HG03060 (cell line): ENCODE results near the gene ITGA3.

Source experiments
- ATAC-seq: cut with Tn5 transposase; IDR thresholded peaks from one replicate; pipeline ENCODE4 v1.9.1; 2021; ENCODE audit warnings: low read depth, moderate number of reproducible peaks; ENCODE audit not compliant: unreplicated experiment

Gene ITGA3

DNA sequence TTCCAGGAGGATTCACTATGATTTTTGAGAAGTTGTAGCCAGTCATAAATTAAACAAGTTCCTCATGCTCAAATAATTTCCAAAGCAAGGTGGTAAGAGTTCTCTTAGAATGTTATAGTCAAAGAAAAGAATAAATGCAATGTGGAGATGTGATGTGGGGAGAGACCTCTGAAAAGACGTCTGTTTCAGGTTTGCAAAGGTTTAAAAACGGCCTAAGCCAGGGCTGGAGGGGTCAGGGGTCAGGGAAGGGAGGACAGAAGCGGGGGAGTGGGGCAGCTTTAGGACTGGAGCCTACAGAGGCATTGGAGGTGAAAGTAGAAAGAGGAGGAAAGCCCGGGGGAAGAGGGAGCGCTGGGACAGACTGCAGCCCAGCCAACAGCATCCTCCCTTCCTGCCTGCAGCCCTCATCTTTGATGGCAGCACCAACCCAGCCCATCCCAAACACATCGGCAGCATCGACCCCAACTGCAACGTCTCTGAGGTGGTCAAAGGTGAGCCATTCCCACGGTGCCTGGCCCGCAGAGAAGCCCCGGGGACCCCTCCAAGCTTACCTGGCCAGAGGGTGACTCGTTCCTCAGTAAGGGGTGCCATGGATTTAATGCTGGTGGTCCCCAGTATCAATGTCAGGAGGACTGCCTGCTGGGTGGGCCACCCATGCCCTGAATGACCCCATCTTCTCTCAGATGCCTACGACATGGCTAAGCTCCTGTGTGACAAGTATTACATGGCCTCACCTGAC, 50.7 kb downstream of the ITGA3 start:
- no peak for ATAC-seq

DNA sequence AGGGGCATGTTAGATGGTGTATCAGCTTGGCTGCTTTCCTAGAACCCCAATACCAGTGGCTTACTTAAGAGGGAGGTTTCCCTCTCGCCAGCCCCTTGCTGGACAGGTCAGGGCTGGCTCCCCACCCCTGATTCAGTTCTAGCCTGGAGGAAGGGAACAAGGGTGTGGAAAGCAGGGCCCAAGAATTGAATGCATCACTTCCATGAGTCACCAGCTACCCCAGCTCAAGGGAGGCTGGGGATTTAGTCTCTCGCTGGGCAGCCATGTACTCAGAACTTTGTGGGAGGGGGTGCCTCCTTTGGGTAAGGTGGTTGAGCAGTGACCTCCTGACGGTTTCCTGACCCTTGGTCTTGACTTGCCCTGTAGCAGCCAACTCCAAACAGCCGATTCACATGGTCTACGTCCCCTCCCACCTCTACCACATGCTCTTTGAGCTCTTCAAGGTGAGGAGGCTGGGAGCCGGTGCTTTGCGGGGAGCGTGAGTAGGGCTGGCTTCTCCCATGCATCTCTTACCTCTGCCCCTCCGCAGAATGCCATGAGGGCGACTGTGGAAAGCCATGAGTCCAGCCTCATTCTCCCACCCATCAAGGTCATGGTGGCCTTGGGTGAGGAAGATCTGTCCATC, 52.0 kb downstream of the ITGA3 start:
- no peak for ATAC-seq

DNA sequence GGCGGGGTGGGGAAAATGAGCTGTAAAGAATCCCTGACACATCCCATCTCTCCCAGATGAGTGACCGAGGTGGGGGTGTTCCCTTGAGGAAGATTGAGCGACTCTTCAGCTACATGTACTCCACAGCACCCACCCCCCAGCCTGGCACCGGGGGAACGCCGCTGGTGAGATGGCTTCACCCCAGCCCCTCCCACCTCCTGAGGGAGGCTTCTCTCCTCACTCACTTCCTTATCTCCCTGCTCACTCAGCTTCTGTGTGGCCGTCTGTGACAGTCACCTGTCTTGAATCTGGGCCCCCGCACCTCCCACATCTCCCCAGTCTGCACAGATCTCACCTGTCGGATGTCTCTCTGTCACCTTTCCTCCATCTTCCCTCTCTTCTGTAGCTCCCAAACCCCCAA, 52.6 kb downstream of the ITGA3 start:
- ATAC-seq = no peak

DNA sequence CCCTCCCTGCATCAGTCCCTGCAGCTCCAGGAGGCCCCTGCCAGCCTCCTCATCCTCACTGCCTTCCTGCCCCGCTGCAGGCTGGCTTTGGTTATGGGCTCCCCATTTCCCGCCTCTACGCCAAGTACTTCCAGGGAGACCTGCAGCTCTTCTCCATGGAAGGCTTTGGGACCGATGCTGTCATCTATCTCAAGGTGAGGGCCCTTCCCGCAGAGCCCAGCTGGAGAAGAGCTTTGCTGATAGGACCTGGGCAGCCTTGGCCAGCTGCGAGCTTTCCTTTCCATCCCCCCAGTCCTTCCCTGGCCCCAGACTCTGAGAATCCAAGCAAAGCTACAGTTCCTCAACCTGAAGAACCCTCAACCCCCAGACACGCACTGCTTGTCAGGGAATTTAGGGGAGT, 53.3 kb downstream of the ITGA3 start:
- no peak for ATAC-seq

DNA sequence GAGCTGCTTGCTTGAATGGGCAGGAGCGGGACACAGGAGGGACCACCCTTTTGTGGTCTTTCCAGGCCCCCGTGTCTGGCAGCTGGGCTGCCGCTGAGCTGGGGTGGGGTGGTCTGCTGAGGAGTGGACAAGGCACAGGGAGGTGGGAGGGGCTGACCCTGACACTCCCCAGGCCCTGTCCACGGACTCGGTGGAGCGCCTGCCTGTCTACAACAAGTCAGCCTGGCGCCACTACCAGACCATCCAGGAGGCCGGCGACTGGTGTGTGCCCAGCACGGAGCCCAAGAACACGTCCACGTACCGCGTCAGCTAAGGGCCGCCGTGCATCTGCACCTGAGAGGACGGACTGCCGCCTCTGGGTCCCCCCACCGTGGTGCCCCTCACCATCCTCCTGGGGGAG, 53.9 kb downstream of the ITGA3 start:
- no peak for ATAC-seq

DNA sequence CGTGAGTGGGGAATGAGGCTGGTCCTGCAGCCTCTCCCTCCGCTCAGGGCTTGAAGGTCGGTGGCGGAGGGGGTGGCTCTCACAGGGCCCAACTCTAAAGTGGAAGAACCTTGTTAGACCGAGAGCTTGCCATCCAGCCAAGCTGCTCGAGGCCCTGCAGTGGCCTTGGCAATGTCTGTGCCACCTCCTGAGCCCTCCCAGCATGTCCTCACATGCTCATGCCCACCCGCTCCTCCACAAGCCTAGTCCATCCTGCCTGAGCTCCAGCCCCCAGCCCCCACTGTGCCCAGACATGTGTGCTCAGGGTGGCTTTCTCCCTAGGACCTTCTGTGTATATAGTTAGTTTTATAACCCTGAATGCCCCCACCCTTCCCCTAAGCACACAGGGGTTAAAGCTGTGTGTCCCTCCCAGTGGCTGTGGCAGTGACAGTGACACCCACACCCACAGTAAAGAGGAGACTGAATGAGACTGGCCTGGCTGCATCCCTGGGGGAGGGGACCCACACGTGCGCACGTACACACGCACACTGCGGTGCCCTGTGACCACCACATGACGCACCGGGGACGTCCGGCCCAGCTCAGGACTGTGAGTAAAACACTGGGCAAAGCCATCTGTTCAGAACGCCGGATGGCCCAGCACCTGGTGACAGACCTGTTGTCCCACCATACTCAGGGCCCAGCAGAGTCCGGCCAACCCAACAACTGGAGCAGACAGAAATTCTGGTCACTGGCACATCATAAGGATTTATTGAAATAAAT, 54.9 kb downstream of the ITGA3 start:
- no peak for ATAC-seq

DNA sequence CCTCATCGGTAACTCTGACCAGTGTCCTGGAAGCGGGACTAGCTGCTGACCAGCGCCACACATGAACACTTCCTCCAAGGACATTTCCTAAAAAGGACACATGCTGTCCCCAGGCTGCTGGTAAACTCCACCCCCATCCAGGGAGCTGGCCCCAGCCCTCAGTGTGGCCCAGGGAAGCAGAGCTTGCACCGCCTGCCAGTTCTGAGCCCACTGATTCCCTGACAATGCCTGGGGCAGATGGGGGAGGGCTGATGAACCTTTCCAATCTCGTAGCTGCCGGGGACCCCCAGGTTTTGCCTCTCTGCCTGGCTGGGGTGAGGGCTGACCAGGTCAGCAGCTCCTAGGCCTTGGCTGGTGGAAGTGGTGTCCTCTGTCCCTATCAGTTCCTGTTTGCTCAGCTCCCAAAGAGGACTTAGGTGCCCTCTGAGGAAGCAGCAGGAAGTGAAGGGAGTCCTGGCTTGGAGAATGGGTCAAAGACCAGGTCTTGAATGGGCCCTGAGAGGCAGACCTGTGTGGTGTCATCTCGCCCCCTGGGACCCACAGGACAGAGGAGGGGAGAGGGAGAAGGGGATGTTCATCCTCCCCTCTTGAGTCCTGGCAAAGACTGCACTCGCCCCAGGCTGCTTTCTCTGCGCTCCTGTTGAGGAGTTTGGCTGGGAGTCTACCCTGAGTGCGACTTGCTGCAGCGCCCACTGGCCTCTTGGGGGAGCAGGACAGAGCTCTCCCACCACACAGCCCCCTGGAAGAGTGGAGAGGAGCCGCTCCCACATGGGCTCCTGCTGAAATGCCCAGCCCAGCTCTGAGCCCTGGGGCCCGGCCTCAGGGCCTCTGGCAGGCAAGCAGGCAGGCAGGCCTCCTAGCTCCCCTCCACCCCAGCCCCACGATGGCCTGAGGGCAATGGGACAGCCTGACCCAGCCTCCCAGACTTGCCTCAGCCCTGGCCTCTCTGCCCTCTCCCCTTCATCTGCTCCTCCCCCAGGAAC, 56.1 kb downstream of the ITGA3 start:
- no peak for ATAC-seq

DNA sequence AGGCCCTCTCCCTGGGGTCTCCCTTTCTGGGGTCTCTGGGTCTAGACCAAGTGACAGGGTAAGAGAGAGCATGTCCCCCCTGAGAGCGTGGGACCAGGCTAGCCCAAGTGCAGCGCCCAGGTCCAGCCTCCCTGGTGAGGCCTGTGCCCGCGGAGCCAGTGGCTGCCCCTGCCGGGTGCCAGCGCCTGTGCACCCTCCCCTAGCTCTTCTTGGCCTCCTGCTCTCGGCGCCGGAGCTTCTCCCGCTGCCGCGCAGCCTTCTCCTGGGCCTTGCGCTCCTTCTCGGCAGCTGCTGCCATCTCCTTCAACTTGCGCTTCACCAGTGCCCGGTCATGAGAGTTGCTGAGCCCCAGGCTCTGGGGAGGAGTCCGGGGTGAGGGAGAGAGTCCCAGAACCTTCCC, 56.8 kb downstream of the ITGA3 start:
- ATAC-seq = no peak

DNA sequence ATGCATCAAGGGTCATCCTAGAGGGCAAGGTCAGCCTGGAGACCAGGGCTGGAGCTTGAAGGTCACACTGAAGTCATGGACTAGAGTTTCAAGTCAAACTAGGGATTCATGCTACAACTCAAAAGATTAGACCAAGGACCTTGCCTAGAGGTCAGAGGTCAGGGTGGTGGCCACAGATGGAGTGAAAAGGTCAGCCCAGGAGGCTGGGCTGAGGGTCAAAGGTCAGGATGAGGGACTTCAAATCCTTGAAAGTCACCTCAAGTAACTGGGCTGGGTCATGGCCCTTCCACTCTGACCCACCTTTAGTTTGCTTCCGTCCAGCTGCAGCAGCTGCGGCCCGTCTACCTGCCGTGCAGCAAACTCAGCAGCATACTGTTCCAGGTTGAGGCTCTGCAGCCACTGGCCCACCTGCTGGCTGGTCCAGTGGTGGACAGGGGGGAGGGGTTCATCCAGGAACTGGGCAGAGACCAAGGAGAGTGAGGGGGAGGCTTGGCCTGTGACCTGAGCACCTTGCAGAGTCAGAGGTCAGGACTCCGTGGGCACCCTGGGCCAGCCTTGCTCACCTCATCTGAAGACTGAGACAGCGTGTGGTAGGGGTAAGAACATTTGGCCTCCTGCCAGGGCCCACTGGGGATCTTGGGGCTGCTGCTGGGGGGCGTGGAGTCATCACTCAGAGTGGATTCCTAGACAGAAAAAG, 57.9 kb downstream of the ITGA3 start:
- no peak for ATAC-seq

DNA sequence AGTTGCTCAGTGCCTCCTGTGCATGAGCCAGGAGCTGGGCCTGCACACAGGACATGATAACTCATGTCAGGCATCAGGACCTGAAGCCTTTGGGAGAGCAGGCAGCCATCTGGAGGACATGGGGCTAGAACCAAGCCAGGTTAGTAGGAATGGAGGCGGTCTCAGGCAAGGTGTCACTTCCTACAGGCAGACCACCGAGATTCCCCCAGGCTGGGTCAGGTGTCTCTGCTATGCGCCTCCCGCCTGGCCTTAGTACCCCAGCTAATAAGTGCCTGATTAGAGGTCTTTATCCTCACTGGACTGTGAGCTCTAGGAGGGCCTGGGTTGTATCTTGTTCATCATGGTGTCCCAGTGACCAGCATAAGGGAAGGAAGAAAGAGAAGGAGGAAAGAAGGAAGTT, 58.5 kb downstream of the ITGA3 start:
- ATAC-seq = no peak

DNA sequence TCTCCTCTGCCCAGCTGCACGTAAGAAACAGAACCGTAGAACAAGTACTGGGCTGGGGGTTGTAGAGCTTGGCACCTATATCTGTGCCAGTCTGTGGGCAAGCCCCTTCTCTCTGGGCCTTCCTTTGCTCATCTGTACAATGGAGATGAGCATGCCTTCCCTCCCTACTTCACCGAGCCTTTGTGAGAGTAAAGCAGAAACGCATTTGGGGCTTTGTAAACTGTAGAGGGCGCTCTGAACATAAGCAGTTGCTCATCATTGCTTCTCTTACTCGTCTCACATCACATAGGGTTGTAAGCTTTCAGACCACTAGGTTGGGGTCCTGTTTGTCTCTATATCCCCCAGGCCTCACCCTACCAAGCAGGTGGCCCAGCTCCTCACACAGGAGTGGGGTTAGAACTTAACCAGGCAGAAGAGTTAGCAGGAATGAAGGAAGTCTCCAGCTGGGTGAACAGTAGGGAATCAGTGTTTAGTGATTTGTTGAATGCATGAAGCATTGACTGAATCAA, 59.0 kb downstream of the ITGA3 start:
- ATAC-seq = no peak

DNA sequence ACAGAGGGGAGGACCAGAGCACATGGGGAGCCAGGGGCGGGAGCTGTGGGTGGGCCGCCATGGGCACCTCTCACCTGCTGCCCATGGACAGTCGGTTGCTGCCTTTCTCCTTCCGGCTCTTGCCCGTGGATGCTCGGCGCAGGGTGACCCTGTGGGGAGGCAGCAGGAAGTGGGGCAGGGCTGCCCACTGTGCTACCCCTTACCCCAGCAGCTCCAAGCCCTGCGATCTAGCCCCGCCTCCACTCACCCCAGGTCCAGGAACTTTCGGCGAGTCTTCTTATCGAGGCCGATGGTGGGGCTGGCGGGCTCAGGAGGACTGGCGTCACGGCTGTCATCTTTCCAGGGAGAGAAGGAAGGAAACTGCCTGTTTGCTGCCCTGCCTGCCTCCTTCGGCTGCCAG, 59.8 kb downstream of the ITGA3 start:
- no peak for ATAC-seq

DNA sequence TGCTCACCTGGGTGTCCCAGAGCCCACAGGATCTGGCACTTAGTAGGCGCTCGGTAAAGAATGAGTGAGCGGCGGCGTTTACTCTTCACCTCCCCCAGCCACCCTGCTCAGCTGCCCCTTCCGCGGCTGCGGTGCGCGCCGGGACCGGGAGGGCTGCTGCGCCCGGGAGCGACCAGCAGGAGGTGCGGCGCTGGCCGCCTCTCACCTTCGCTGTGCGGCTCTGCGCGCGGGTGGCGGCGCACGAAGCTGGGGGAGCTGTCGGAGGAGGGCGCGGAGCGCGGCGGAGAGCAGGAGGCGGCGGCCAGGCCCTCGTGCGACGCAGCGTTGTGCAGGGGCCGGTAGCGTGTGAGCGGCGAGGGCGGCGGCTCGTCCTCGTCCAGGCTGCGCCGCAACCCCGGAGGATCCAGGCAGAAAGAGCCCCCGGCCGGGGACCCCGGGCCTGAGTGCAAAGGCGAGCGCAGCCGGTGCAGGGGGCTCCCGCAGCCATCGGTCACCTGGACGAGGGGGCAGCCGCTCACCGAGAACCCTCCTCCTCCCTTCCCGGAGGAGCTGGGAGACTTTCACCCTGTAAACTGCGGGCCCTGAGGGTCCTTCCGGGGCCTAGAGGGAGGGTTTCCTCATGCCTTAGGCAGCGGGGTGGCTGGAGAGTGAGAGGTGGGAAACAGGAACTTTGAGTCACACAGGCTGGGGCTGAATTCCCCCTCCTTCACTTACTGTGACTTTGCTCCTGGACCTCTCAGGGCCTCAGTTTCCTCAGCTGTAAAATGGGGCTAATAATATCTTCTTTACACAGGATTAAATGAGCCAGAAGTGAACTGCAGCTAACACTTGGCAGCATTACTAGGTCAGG, 61.5 kb downstream of the ITGA3 start:
- no peak for ATAC-seq

DNA sequence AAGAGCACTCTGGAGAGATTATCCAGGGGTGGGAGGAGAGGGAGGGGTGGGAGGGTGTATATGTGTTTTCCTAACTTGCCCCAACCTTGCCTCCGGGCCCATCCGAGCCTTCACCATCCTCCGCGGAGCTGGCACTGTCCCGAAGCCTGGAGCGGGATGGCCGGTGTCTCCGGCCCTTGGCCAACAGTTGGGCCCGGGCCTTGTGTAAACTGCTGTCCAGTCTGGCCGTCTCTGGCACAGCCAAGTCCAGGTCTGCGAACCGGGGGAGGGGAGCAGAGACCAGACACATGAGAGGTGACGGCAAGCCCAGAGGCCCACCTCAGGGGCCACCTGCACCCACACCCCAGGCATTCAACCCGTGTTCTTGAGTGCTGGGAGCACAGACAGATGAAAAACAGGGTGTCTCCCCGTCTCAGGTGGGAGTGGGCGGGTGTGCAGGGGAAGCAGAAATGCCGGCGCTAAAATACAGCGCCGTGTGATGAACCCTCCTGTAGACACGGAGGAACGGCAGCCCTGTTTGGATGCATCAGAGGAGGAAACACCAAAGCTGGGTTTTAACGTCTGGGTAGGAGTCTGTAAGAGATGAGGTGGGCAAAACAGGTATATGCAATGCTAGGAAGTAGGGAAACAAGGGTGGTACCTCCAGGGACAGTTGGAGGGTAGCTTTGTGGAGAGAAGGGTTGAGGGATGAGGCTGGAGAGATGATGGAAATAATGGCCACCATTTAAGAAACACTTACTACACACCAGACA, 62.3 kb downstream of the ITGA3 start:
- no peak for ATAC-seq

DNA sequence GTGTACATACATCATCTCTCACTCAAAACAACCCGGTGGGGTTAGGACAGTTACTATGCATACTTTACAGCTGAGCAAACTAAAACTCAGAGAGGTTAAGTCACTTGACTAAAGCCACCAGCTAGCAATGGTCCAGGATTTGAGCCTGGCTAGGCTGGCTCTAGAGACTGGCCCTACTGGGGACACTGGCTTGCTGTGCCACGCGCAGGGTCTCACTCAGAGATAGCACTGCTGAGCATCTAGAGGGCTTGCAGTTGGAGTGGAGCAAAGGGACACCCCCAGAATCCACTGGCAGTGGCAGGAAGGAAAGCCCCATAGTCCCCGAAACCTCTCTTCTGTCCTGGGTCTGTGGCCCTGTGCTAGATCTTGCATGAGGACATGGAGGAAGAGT, 62.9 kb downstream of the ITGA3 start:
- ATAC-seq = no peak

DNA sequence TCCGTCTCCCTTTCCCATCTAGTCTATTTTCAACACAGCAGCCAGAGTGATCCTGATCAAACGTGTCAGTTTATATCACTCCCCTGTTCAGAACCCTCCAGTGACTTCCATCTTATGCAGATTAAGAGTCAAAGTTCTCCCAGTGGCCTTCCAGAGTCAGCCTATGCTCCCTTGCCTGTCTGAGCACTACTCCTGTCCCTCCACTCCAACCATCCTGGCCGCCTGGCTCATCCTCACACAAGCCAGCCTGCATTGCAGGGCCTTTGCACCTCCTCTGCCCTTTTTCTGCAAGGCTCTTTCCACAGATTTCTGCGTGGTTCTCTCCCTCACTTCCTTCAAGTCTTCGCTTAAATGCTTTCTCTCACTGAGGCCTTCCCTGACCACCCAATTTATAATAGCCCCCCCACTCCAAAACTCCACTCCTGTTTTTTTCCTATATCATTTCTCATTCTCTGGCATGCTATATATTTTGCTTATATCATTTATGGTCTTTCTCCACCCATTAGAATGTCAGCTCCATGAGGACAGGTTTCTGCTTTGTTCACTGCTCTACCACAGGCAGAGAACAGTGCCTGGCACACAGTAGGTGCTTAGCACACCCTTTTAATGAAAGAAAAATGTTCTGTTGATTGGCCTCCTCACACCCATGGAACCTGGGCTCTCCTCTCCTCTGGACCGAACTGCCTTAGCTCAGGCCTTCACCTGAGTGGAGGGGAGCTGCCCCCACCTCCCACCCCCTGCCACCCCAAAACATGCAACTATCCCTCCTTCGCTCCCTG, 64.8 kb downstream of the ITGA3 start:
- no peak for ATAC-seq

DNA sequence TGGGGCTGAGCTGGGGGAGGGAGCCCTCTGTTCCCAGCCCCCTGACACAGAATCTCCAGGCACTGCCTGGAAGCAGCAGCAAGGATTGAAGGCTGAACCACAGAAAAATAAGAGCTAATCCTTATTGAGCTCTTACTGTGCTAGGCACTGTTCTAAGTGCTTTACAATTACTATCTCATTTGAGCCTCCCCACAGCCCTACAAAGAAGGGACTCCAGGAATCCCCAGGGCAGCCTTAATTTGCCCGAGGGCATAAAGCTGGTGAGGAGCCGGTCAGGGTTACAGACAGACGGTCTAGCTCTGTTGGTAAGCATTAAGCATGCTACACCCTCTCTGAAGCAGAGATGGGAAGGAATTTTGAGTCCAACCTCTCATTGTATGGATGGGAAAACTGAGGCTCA, 67.0 kb downstream of the ITGA3 start:
- ATAC-seq = no peak
